Erythroblast (primary cell): Measurements from ENCODE around the gene ATP8B3.

ENCODE experiments used
- GATA1 ChIP-seq: IDR thresholded peaks from 2 replicates; pipeline ENCODE4 v1.6.1; 2011; ENCODE audit warnings: low read depth, mild to moderate bottlenecking, control low read depth, low read length, moderate library complexity
- POLR2A ChIP-seq: IDR thresholded peaks from 2 replicates; pipeline ENCODE4 v1.6.1; 2011; ENCODE audit warnings: mild to moderate bottlenecking, low read length

DNA sequence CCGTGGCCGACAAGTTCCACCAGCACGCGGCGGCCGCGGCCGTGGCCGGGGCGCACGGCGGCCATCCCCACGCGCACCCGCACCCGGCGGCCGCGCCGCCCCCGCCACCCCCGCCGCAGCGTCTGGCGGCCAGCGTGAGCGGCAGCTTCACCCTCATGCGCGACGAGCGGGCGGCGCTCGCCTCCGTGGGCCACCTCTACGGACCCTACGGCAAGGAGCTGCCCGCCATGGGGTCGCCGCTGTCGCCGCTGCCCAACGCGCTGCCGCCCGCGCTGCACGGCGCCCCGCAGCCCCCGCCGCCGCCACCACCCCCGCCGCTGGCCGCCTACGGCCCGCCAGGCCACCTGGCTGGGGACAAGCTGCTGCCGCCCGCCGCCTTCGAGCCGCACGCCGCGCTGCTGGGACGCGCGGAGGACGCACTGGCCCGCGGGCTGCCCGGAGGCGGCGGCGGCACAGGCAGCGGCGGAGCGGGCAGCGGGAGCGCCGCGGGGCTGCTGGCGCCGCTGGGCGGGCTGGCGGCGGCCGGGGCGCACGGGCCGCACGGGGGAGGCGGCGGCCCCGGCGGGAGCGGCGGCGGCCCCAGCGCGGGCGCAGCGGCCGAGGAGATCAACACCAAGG, 57.9 kb downstream of the ATP8B3 start:
- TF ChIP-seq POLR2A (no peak), GATA1 (no peak)
